ENCODE results near the gene MACROD2.

The MACROD2 gene

GRCh38 chr20:15319439-15319838, 1324.1 kb downstream of the MACROD2 start:
- DNase-seq (ENCODE audit: low read depth), result no peak
- H3K4me3 ChIP-seq (ENCODE audit: low read length), result no peak overlapping the region
- TF ChIP-seq CTCF (conservative IDR thresholded peaks at IDR 0.05; ENCODE audit: low read length), result no peak

- TF ChIP-seq CTCF (conservative IDR thresholded peaks at IDR 0.05; ENCODE audit: low read length), result no peak
- H3K4me3 ChIP-seq (ENCODE audit: low read length), result no peak overlapping the region
- DNase-seq (ENCODE audit: low read depth), result peak; percentile 11
Measured at GRCh38 chr20:15320941-15321340, 1325.6 kb downstream of the MACROD2 start.

- no peak for DNase-seq (ENCODE audit: low read depth)
- TF ChIP-seq CTCF (conservative IDR thresholded peaks at IDR 0.05; ENCODE audit: low read length), result no peak
- no peak overlapping the region for H3K4me3 ChIP-seq (ENCODE audit: low read length)
Measured at GRCh38 chr20:15327123-15327522, 1331.8 kb downstream of the MACROD2 start.

GRCh38 chr20:15328084-15328483, 1332.8 kb downstream of the MACROD2 start:
- H3K4me3 ChIP-seq (ENCODE audit: low read length), result no peak overlapping the region
- no peak for TF ChIP-seq CTCF (conservative IDR thresholded peaks at IDR 0.05; ENCODE audit: low read length)
- DNase-seq (ENCODE audit: low read depth), result no peak

GRCh38 chr20:15332711-15333160, 1337.4 kb downstream of the MACROD2 start:
- TF ChIP-seq CTCF (conservative IDR thresholded peaks at IDR 0.05; ENCODE audit: low read length), result no peak
- H3K4me3 ChIP-seq (ENCODE audit: low read length), result no peak overlapping the region
- no peak for DNase-seq (ENCODE audit: low read depth)

GRCh38 chr20:15333170-15333569, 1337.9 kb downstream of the MACROD2 start:
- no peak overlapping the region for H3K4me3 ChIP-seq (ENCODE audit: low read length)
- DNase-seq (ENCODE audit: low read depth), result no peak
- TF ChIP-seq CTCF (conservative IDR thresholded peaks at IDR 0.05; ENCODE audit: low read length), result no peak

- H3K4me3 ChIP-seq (ENCODE audit: low read length), result no peak overlapping the region
- no peak for TF ChIP-seq CTCF (conservative IDR thresholded peaks at IDR 0.05; ENCODE audit: low read length)
- DNase-seq (ENCODE audit: low read depth), result no peak
Measured at GRCh38 chr20:15336011-15336410, 1340.7 kb downstream of the MACROD2 start.
